HEK293 (cell line): ENCODE data around the gene PZP.

Experiments used
- CTCF ChIP-seq: fragments of 450-650 bp; formaldehyde crosslinking; IDR thresholded peaks from 2 replicates; pipeline ENCODE4 v1.5.1; 2016; ENCODE audit warnings: missing biosample characterization, missing genetic modification characterization
- KLF1 ChIP-seq: fragments of 450-650 bp; formaldehyde crosslinking; IDR thresholded peaks from 2 replicates; pipeline ENCODE4 v1.5.1; 2016; ENCODE audit warnings: missing biosample characterization, missing genetic modification characterization
- PATZ1 ChIP-seq: fragments of 450-650 bp; formaldehyde crosslinking; IDR thresholded peaks from 2 replicates; pipeline ENCODE4 v1.5.1; 2016; ENCODE audit warnings: missing biosample characterization, missing genetic modification characterization
- PRDM4 ChIP-seq: fragments of 450-650 bp; formaldehyde crosslinking; IDR thresholded peaks from 2 replicates; pipeline ENCODE4 v1.5.1; 2017; ENCODE audit warnings: missing biosample characterization, missing genetic modification characterization
- SETDB1 ChIP-seq: IDR thresholded peaks from one replicate; pipeline ENCODE4 v1.6.1; 2017; ENCODE audit warnings: mild to moderate bottlenecking, low read length, moderate library complexity, mixed read lengths; ENCODE audit not compliant: insufficient read length
- ZFHX2 ChIP-seq: fragments of 450-650 bp; formaldehyde crosslinking; conservative IDR thresholded peaks from 2 replicates; pipeline ENCODE4 v1.5.1; 2016; ENCODE audit warnings: missing biosample characterization, missing genetic modification characterization
- ZNF335 ChIP-seq: fragments of 450-650 bp; formaldehyde crosslinking; conservative IDR thresholded peaks from 2 replicates; pipeline ENCODE4 v1.5.1; 2016; ENCODE audit warnings: missing biosample characterization, missing genetic modification characterization
- ZSCAN30 ChIP-seq: fragments of 450-650 bp; IDR thresholded peaks from 2 replicates; pipeline ENCODE4 v1.5.1; 2018; ENCODE audit warnings: missing biosample characterization, mild to moderate bottlenecking, missing genetic modification characterization, moderate library complexity

- TF ChIP-seq PRDM4 (tag by site-specific recombination): no peak
- TF ChIP-seq ZSCAN30 (tag by site-specific recombination): no peak
- TF ChIP-seq ZFHX2: no peak
- no peak for TF ChIP-seq ZNF335
- no peak for TF ChIP-seq CTCF
- no peak for TF ChIP-seq PATZ1 (tag by site-specific recombination)
- TF ChIP-seq SETDB1: no peak
- TF ChIP-seq KLF1 (tag by site-specific recombination): no peak
Measured at GRCh38 chr12:9113987-9114309, 94.2 kb downstream of the PZP start.
